ENCODE measurements around the gene CNTF.

Gene CNTF

DNA sequence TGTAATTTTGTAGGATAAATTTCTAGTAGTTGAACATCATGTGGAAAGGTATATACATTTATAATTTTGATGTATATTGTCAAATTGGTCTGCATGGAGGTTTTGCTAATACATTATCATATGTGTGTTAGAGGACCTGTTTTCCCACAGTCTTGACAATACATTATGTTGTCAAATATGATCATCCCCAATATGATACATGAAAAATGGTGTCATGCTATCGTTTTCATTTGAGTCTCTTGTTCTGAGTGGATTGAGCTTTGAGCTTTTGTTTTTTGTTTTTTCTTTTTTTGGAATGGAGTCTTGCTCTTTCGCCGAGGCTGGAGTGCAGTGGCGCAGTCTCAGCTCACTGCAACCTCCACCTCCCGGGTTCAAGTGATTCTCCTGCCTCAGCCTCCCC is 14.1 kb upstream of the CNTF start:
- DNase-seq = no peak

DNA sequence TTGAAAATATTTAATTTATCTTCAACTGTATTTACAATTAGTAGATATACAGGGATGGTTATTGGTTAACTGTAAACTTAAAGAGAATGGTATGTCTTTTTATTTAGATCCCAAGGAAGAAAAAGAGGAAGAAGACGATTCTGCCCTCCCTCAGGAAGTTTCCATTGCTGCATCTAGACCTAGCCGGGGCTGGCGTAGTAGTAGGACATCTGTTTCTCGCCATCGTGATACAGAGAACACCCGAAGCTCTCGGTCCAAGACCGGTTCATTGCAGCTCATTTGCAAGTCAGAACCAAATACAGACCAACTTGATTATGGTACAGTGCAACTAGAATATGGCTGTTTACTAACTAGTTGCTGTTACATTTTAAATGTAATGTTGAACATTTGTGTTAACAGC is 12.7 kb upstream of the CNTF start:
- no peak for DNase-seq

DNA sequence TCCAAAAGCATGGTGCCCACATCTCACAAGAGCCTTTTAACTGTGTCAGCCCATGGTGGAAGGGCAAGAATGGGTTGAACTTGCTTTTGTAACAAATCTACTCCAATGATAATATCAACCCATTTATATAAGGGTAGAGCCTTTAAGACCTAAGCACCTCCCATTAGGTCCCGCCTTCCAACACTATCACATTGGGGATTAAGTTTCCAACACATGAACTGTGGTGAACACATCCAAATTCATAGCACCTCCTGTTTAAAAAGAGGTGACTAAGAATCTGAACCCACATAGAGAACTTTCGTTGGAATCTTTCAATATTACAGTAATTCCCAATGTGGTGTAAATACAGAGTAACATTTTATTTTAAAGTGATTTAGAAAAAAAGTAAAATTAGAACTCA is 9.2 kb upstream of the CNTF start:
- no peak for DNase-seq

DNA sequence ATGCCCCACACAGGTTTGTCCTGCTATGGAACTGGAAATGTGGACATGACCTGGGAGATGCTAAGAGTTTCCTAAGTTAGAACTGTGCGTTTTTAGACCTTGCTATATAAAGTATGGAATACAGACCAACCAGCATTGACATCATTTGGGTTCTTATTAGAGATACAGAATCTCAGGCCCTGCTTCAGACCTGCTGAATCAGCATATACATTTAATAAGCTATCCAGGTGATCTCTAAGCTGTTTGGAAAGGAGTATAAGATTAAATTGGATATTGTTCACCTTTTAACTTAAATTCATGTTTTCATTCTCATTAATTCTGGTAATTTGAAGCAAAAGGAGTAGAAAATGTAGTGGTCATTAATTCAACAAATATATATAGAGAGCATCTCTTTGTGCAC is 6.9 kb upstream of the CNTF start:
- no peak for DNase-seq

DNA sequence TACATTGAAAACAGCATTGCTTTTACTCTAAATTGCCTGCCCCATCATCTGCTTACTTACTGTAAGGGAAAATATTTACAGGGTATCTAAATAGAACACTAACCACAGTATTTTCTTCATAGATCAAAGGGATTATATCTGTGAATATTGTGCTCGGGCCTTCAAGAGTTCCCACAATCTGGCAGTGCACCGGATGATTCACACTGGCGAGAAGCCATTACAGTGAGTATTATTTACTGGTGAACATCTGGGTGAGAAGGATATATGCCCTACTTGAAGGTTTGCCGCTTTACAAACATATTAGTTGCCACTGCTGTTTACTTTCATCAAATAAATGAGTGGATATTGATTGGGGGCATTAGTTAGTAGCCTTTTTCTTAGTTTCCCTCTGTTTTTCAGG is 5.9 kb upstream of the CNTF start:
- no peak for DNase-seq

- no peak for DNase-seq
Observed at GRCh38 chr11:58617976-58618557, 4.4 kb upstream of the CNTF start.

DNA sequence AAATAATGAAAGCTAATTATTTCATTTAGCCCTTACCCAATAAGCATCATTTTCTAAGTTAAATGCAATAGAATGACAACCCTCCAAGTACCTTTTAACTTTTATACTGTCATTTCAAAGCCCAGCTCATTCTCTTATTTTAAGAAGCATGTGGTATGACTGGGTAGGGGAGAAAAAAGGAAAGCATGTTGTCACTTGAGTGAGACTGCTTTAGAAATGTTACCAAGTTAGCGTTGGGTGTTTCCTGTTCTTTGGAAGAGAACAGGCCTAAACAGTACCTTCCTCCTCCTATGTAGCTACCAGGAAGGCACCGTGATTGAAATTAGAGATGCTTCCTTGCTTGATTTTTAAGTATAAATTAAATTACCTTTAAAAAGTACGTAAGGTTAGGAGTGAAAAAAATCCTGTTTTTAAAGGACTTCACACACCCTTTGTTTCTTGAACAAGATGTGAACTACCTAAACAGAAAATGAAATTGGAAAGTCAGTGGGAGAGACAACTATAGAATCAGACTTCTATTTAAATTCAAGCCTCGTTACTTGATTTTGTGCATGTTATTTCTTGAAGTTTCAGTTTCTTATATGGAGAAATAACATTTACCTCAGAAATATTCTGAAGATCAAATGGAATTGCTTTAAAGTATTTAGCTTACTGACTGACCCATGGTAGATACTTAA is 741 bp upstream of the CNTF start:
- DNase-seq = no peak

DNA sequence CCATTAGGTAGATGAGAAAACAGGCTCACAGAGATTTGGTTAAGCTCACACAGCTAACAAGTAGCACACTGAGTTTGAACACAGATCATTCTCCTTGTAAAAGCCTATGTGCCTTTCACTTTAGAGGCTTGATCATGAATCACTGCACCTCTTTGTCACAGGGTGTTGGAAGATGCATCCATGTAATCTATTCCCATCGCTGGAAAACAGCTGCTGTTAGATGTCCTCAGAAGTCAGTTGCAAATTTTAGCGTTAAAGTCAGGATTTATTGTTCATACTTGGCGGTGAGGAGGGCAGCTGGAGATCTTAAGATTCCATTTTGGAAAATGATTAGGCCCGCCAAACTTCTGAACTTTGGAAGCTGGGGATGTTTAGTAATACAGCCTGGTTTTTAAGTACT is 2.6 kb downstream of the CNTF start:
- no peak for DNase-seq

- no peak for DNase-seq
Observed at GRCh38 chr11:58625826-58626460, 3.5 kb downstream of the CNTF start.

GRCh38 chr11:58626934-58627483 is 4.5 kb downstream of the CNTF start:
- DNase-seq = no peak

GRCh38 chr11:58628446-58628845 is 6.0 kb downstream of the CNTF start:
- DNase-seq = no peak

DNA sequence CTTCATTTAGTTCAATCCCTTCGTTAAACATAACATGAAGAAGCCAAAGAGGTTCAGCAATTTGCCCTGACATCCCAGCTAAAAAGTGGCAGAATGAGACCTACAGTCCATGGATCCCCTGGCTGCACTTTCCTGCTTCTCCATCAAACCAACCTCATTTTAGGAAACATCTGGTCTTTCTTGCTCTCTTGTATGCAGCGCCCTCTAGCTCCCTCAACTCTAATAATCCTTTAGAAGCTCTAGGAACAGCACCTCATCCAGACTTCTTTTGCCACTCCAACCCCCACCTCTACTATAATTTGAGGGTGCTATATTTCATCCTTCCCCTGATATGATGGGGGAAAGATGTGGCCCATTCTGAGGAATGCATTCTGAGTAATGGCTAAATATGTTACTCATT is 7.4 kb downstream of the CNTF start:
- DNase-seq = no peak

- no peak for DNase-seq
Observed at GRCh38 chr11:58631378-58631777, 8.9 kb downstream of the CNTF start.

DNA sequence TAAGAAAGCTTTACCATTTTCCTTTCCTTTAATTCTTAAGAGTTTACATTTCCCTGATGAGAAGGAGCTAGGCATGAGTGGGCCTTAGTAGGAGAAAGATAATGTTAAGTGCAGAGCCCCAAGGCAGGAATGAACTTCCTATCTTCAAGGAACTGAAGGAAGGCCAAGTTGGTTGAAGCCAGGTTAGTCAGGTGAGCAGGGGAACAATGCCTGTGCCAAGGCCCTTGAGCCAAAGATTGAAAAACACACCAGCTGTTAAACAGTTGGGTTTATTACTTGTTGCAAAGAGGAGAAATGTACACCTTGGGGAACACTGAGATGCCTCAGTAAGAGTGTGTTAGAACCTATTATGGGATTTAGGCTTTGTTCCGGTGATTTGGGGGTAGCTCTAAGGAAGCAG is 10.0 kb downstream of the CNTF start:
- no peak for DNase-seq

DNA sequence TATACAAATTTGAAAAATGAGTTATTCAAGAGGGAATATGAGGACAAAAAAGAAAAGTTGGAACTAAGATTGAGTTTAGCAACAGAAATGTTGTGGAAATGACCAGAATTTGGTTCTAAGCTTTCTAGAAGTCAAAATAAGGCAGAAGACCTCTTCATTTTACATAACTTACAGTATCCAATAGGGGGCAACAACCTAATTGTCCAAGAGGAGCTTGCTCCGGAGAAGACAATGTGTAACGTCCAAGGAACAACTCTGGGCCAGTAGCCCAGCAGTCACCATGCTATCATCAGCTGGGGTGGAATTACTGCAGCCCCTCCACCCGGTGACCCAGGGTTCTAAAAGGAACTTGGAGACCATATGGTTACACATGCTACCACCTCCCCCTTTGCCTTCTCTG is 14.1 kb downstream of the CNTF start:
- DNase-seq = no peak

- DNase-seq = no peak
Observed at GRCh38 chr11:58637371-58637770, 14.9 kb downstream of the CNTF start.

GRCh38 chr11:58639103-58639502 is 16.6 kb downstream of the CNTF start:
- DNase-seq = no peak

GRCh38 chr11:58639669-58640068 is 17.2 kb downstream of the CNTF start:
- DNase-seq = no peak

- no peak for DNase-seq
Observed at GRCh38 chr11:58640386-58641023, 18.0 kb downstream of the CNTF start.

DNA sequence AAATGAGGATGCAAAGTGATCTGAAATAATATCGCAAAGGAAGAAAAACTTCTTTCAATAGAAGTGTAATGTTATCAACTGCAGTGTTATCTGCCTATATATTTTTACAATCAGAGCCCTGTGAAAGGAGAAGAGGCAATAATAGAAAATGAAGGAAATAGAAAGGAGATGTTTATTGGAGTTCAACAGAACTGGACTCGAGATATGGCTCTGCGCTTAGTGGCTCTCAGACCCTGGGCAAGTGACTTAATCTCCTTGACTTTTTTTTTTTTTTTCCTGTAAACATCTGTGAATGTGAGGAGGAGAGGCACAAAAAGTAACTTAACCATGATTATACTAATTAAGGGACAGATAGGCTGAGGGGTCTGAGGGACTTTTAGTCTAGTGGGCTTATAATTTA is 18.9 kb downstream of the CNTF start:
- no peak for DNase-seq

GRCh38 chr11:58641803-58642581 is 19.5 kb downstream of the CNTF start:
- no peak for DNase-seq

DNA sequence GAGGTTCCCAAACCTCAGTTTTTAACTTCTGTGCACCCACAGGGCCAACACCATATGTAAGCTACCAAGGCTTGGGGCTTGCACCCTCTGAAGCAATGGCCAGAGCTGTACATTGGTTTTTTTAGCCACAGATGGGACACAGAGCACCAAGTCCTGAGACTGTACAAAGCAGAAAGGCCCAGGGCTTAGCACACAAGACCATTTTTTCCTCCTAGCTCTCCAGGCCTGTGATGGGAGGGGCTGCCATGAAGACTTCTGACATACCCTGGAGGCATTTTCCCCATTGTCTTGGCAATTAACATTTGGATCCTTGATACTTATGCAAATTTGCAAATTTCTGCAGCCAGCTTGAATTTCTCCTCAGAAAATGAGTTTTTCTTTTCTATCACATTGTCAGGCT is 23.4 kb downstream of the CNTF start:
- DNase-seq = no peak

- no peak for DNase-seq
Observed at GRCh38 chr11:58647141-58647699, 24.8 kb downstream of the CNTF start.
